Neuron (in vitro differentiated cells): ENCODE measurements around the gene CTNNA3.
"Not testable (repeated sequence)": the region's sequence is repeated elsewhere in the genome, so short reads cannot be mapped to it uniquely, and the experiment has no call there.

Experiments
- H2AFZ ChIP-seq: one replicate; pipeline ENCODE4 v1.6.1; 2013; ENCODE audit warnings: low read depth, mild to moderate bottlenecking, inconsistent platforms, low read length, moderate library complexity
- H3K27me3 ChIP-seq: one replicate; pipeline ENCODE4 v1.6.1; 2013; ENCODE audit warnings: low read length; ENCODE audit not compliant: insufficient read depth
- H3K36me3 ChIP-seq: one replicate; pipeline ENCODE4 v1.6.1; 2013; ENCODE audit warnings: low read length; ENCODE audit not compliant: insufficient read depth
- H3K4me1 ChIP-seq: one replicate; pipeline ENCODE4 v1.6.1; 2013; ENCODE audit warnings: low read length; ENCODE audit not compliant: insufficient read depth
- H3K4me3 ChIP-seq: 2 replicates; pipeline ENCODE4 v1.5.1; 2013; ENCODE audit warnings: mild to moderate bottlenecking, low read length, moderate library complexity
- H3K9me3 ChIP-seq: one replicate; pipeline ENCODE4 v1.6.1; 2013; ENCODE audit warnings: low read length

The CTNNA3 gene

DNA sequence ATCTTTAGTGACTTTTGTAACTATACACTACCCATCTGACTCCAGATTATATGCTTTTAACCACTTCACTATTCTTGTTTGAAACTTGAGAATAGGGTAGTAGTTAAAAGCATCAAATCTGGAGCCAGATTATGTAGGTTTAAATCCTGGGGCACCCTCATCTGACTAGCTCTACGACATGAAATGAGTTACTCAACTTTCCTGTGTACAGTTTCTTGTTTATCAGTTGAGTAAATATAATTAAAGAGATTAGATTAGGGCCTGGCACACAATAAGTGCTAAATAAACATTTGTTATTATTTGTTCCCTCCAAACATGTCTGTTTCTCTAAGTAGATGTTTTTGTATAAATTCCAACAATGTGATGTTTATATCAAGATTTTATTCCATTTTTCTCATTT is 1255.4 kb downstream of the CTNNA3 start:
- Histone ChIP-seq H3K9me3 (no peaks in the 10 kb centered on the region), H3K27me3 (no peaks in the 10 kb centered on the region), H3K4me1 (no peaks in the 10 kb centered on the region), H2AFZ (no peak overlapping the region), H3K36me3 (no peaks in the 10 kb centered on the region), H3K4me3 (no peak overlapping the region)

DNA sequence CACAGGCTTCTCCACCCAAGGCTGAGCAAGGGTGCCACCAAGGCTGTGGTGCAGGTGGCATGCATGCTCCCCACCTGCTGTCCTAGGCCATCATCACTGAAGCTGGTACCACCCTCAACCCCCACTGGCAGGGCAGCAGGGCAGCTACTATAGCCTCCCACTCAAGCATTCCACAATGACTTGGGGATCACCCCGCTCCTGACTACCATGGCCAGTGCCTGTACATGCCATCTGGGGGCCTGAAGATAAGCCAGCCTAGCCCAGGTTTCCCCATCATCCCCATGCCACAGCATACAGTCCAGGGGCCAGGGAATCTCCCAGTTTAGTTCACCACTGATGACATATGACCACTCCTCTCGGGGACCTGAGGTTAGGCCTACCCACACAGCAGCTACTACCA is 1281.1 kb downstream of the CTNNA3 start:
- Histone ChIP-seq H3K36me3 (no peaks in the 10 kb centered on the region), H3K27me3 (no peaks in the 10 kb centered on the region), H3K9me3 (no peaks in the 10 kb centered on the region), H3K4me1 (no peaks in the 10 kb centered on the region), H3K4me3 (no peak overlapping the region), H2AFZ (no peak overlapping the region)

- Histone ChIP-seq H3K27me3 (no peaks in the 10 kb centered on the region), H3K4me3 (no peak overlapping the region), H2AFZ (no peak overlapping the region)
Observed at GRCh38 chr10:66405566-66405965, 1290.4 kb downstream of the CTNNA3 start.

DNA sequence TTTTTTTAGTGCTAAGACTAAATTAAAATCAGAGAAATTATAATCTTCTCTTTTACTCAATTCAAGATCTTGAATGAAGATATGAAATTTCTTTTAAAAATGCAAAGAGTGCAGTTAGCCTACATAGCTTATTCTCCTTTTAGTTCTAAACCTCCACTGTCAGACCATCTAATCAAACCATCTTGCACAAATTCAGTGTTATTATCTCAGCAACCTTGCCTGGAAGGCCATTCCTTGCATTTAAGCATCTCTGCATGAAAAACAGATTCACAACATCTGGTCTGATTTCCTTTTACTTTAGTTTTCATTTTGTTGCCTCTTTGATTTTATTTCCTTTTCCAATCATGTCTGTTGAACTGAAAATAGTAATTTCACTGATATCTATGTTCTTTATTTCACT is 1297.3 kb downstream of the CTNNA3 start:
- no peaks in the 10 kb centered on the region for H3K27me3 ChIP-seq
- no peaks in the 10 kb centered on the region for H3K4me1 ChIP-seq

More at GRCh38 chr10:66405566-66405965, 1290.4 kb downstream of the CTNNA3 start:
- Histone ChIP-seq H3K9me3 (no peaks in the 10 kb centered on the region), H3K4me1 (no peaks in the 10 kb centered on the region), H3K36me3 (no peaks in the 10 kb centered on the region)

DNA sequence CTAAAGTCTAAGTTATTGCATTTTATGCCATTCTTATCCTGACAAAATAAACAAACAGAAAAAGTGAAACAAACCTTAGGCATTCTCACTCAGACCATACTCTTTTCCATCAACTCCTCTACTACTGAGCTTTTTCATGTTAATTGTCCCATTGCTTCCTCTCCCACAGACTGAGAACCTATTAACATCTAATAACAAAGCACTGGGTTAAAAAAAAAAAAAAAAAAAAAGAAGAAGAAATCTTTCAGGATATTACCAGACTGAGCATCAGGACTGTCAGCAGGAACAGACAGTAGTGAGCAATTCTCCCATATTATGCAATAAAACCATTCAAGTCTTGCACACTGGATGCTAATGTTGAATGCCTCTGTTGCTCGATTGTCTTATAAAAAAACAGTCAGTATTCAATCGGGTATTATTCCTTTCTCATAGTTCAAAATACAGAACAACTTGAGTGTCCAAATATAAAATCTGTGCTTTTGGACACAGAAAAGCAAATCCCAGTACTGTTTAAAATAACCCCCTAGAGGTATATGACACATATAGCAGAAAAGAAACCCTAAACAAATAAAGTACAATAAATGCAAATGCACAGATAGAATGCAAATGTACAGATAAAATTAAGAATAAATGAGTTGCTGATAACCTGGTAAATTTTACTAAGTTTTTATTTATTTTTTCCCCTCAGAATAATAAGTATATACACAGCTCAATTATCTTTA is 1301.5 kb downstream of the CTNNA3 start:
- Histone ChIP-seq H3K4me1 (no peaks in the 10 kb centered on the region), H3K4me3 (no peak overlapping the region), H3K27me3 (no peaks in the 10 kb centered on the region), H3K9me3 (no peaks in the 10 kb centered on the region), H2AFZ (no peak overlapping the region), H3K36me3 (no peaks in the 10 kb centered on the region)

More for the DNA sequence above, 1297.3 kb downstream of the CTNNA3 start:
- Histone ChIP-seq H3K9me3 (no peaks in the 10 kb centered on the region), H3K4me3 (no peak overlapping the region), H2AFZ (no peak overlapping the region), H3K36me3 (no peaks in the 10 kb centered on the region)

GRCh38 chr10:66390926-66391325 is 1305.1 kb downstream of the CTNNA3 start:
- Histone ChIP-seq H3K27me3 (no peaks in the 10 kb centered on the region), H2AFZ (no peak overlapping the region), H3K4me3 (no peak overlapping the region), H3K4me1 (no peaks in the 10 kb centered on the region), H3K36me3 (no peaks in the 10 kb centered on the region), H3K9me3 (no peaks in the 10 kb centered on the region)

DNA sequence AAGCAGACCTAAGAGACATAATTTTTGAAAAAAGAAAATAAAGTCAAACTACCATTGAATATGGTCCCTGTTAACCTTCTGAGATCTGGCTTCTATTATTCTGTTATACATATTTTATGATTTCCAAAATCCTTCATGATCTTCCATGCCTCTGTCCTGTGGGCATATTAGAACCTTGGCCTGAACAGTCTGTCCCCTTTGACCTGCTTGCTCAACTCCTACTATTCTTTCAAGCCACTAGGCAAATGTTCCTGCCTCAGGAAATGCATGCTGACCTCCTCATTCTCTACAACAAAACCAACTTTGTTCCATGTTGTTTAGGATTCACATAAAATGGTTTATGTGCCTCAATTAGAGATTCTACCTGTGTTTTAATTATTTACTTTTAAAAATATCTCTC is 1315.0 kb downstream of the CTNNA3 start:
- Histone ChIP-seq H3K9me3 (no peaks in the 10 kb centered on the region), H3K4me1 (no peaks in the 10 kb centered on the region), H3K36me3 (no peaks in the 10 kb centered on the region), H3K27me3 (no peaks in the 10 kb centered on the region), H3K4me3 (no peak overlapping the region), H2AFZ (no peak overlapping the region)

GRCh38 chr10:66378117-66378876 is 1317.7 kb downstream of the CTNNA3 start:
- Histone ChIP-seq H3K9me3 (no peaks in the 10 kb centered on the region), H3K4me1 (no peaks in the 10 kb centered on the region), H3K36me3 (no peaks in the 10 kb centered on the region), H2AFZ (no peak overlapping the region), H3K27me3 (no peaks in the 10 kb centered on the region), H3K4me3 (no peak overlapping the region)

DNA sequence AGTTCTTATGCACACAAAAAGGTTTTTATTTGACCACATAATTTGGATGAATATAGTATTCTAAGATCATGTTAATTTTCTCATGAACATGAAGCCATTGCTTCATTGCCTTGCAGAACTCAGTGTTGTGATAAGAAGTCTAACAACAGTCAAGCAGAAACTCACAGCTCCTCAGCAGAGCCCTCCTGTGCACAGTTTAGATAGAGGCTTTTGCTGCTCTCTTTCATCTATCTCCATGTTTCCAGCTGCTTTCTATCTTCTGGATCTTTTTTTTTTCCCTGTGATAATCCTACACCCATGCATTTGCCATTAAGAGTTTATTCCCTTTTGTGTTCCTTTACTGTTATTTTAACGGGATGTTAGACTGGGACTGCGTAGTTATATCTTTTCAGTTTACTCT is 1327.8 kb downstream of the CTNNA3 start:
- H2AFZ ChIP-seq = no peak overlapping the region
- no peaks in the 10 kb centered on the region for H3K9me3 ChIP-seq
- no peaks in the 10 kb centered on the region for H3K4me1 ChIP-seq
- H3K4me3 ChIP-seq = no peak overlapping the region
- no peaks in the 10 kb centered on the region for H3K36me3 ChIP-seq
- H3K27me3 ChIP-seq = no peaks in the 10 kb centered on the region

DNA sequence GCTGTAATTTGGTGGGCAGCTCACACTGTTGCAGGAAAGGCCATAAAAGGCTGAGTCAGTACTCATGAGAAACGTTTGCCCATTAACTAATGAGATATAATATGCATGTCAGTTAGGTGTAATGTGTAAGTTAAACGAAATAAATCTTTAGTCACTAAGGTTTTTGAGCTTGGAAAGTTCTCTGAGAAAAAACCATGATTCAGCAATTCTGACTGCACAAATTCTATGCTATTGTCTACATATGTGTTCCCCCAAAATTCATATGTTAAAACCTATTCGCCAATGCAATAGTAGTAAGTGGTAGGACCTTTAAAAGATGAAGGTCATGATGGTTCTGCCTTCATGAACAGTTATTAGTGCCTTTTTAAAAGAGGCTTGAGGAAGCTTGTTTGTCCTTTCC is 1329.8 kb downstream of the CTNNA3 start:
- H2AFZ ChIP-seq = no peak overlapping the region
- no peaks in the 10 kb centered on the region for H3K4me1 ChIP-seq
- no peaks in the 10 kb centered on the region for H3K27me3 ChIP-seq
- H3K4me3 ChIP-seq = no peak overlapping the region
- no peaks in the 10 kb centered on the region for H3K9me3 ChIP-seq
- no peaks in the 10 kb centered on the region for H3K36me3 ChIP-seq

- no peaks in the 10 kb centered on the region for H3K36me3 ChIP-seq
Observed at GRCh38 chr10:66365686-66366085, 1330.3 kb downstream of the CTNNA3 start.

DNA sequence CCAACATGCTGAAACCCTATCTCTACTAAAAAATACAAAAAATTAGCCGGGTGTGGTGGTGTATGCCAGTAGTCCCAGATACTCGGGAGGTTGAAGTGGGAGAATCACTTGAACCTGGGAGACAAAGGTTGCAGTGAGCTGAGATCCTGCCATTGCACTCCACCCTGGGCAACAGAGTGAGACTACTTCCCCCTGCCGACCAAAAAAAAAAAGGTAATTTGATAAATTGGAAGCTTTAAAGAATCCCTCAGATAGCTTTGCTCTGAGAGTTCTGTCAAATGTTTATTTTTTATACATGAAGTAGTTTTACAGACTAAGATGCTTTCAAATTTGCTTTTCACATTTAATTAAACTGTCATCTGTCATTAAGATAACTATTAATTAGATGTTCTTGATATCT is 1333.5 kb downstream of the CTNNA3 start:
- Histone ChIP-seq H3K27me3 (no peaks in the 10 kb centered on the region), H3K4me1 (no peaks in the 10 kb centered on the region), H2AFZ (no peak overlapping the region), H3K36me3 (no peaks in the 10 kb centered on the region), H3K4me3 (no peak overlapping the region), H3K9me3 (no peaks in the 10 kb centered on the region)

More at GRCh38 chr10:66365686-66366085, 1330.3 kb downstream of the CTNNA3 start:
- Histone ChIP-seq H3K27me3 (no peaks in the 10 kb centered on the region), H3K4me1 (no peaks in the 10 kb centered on the region), H3K4me3 (no peak overlapping the region), H3K9me3 (no peaks in the 10 kb centered on the region), H2AFZ (no peak overlapping the region)

DNA sequence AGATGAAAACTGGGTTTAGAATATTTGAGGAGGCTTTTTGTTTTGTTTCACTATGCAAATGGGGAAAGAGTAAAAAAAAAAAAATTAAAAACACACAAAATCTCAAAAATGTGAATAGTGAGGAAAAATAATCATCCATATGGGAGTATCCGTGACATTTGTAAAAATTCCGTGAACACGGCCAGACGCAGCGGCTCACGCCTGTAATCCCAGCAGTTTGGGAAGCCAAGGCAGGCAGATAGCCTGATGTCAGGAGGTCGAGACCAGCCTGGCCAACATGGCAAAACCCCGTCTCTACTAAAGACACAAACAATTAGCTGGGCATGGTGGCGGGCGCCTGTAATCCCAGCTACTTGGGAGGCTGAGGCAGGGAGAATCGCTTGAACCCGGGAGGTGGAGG is 1342.2 kb downstream of the CTNNA3 start:
- H3K27me3 ChIP-seq, H3K9me3 ChIP-seq, H3K36me3 ChIP-seq, H2AFZ ChIP-seq, H3K4me1 ChIP-seq, H3K4me3 ChIP-seq: not testable (repeated sequence)
